Activated CD8-positive, alpha-beta T cell treated with anti-CD3 and anti-CD28 coated beads for 36 hours (primary cell): Measurements from ENCODE around the gene PCDHB5. TPM values are rescaled to one million over a fixed set of nuclear protein-coding genes. Genes with fewer than 3 reads are reported as not detected.
"Not testable (repeated sequence)": the region's sequence is repeated elsewhere in the genome, so short reads cannot be mapped to it uniquely, and the experiment has no call there.

ENCODE experiments used
- ATAC-seq: fragments of 200-7000 bp; cut with Tn5 transposase; one replicate; pipeline ENCODE4 v1.10.0; 2021; ENCODE audit warnings: mild to moderate bottlenecking, moderate library complexity
- CTCF ChIA-PET: fragments of 350-600 bp; sonication (Branson Sonifier 250); formaldehyde crosslinking; loops from one replicate; lab custom pipeline; 2021; ENCODE audit warnings: antibody characterized with exemption; lab: Charles Lee
- POLR2A ChIA-PET: fragments of 350-600 bp; sonication (Branson Sonifier 250); formaldehyde crosslinking; loops from one replicate; lab custom pipeline; 2021; ENCODE audit warnings: antibody characterized with exemption; lab: Charles Lee
- DNase-seq: peaks from one replicate; pipeline ENCODE4 v3.0.0-alpha.2; 2020
- H3K27ac Mint-ChIP-seq: one replicate; pipeline ENCODE4 v1.8.0; 2021; ENCODE audit warnings: mild to moderate bottlenecking, mixed read lengths
- H3K27me3 Mint-ChIP-seq: one replicate; pipeline ENCODE4 v1.8.0; 2021; ENCODE audit warnings: mixed read lengths
- H3K36me3 Mint-ChIP-seq: one replicate; pipeline ENCODE4 v1.8.0; 2021; ENCODE audit warnings: low read depth, mixed read lengths
- H3K4me1 Mint-ChIP-seq: one replicate; pipeline ENCODE4 v1.8.0; 2021; ENCODE audit warnings: low read depth, mixed read lengths
- H3K4me3 Mint-ChIP-seq: one replicate; pipeline ENCODE4 v1.8.0; 2021; ENCODE audit warnings: mild to moderate bottlenecking, moderate library complexity, mixed read lengths
- H3K9me3 Mint-ChIP-seq: one replicate; pipeline ENCODE4 v1.8.0; 2021; ENCODE audit warnings: mixed read lengths
- intact Hi-C: fragments of 100-400 bp; cut with micrococcal nuclease; formaldehyde crosslinking; loops from one replicate; pipeline ENCODE4 v1.10.0; 2022
- total RNA-seq, 2 experiments: library from RNA; stranded (reverse); gene quantifications; one replicate each; pipeline ENCODE4 v1.2.3, GENCODE V29; 2021
- TF ChIP-seq, protein P1 (sequence below): fragments of 200-600 bp; IDR thresholded peaks from one replicate; pipeline ENCODE4 v1.8.0; 2022; ENCODE audit warnings: antibody characterized with exemption, mild to moderate bottlenecking

Gene PCDHB5
- total RNA-seq, 2 experiments from 2014 or later = not detected

GRCh38 chr5:141155540-141156374 is 20.8 kb downstream of the PCDHB5 start:
- intact Hi-C loops = no loop called here
- Mint-ChIP-seq H3K36me3 (peaks cover 16% of the 10 kb centered on the region), H3K9me3 (peaks cover 30% of the 10 kb centered on the region), H3K4me3 (no peak overlapping the region), H3K27me3 (peaks cover 36% of the 10 kb centered on the region), H3K27ac (no peak overlapping the region), H3K4me1 (no peaks in the 10 kb centered on the region)
- ATAC-seq (no peak), DNase-seq (no peak)
- ChIA-PET CTCF (interaction anchor here (0.9 to 1.5 kb wide), 9 partner anchors 10 to 300 kb away, joined by 3 to 4 read pairs (median 3); partner anchors contain the start of genes PCDHA10, PCDHB5 and PCDHB7), POLR2A (no interaction called here)
- TF ChIP-seq, protein P1, sequence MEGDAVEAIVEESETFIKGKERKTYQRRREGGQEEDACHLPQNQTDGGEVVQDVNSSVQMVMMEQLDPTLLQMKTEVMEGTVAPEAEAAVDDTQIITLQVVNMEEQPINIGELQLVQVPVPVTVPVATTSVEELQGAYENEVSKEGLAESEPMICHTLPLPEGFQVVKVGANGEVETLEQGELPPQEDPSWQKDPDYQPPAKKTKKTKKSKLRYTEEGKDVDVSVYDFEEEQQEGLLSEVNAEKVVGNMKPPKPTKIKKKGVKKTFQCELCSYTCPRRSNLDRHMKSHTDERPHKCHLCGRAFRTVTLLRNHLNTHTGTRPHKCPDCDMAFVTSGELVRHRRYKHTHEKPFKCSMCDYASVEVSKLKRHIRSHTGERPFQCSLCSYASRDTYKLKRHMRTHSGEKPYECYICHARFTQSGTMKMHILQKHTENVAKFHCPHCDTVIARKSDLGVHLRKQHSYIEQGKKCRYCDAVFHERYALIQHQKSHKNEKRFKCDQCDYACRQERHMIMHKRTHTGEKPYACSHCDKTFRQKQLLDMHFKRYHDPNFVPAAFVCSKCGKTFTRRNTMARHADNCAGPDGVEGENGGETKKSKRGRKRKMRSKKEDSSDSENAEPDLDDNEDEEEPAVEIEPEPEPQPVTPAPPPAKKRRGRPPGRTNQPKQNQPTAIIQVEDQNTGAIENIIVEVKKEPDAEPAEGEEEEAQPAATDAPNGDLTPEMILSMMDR = no peak

DNA sequence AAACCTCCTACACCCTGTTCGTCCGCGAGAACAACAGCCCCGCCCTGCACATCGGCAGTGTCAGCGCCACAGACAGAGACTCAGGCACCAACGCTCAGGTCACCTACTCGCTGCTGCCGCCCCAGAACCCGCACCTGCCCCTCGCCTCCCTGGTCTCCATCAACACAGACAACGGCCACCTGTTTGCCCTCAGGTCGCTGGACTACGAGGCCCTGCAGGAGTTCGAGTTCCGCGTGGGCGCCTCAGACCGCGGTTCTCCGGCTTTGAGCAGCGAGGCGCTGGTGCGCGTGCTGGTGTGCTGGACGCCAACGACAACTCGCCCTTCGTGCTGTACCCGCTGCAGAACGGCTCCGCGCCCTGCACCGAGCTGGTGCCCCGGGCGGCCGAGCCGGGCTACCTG is 22.4 kb downstream of the PCDHB5 start:
- H3K9me3 Mint-ChIP-seq = peaks cover 21% of the 10 kb centered on the region
- H3K4me1 Mint-ChIP-seq, H3K4me3 Mint-ChIP-seq, DNase-seq, POLR2A ChIA-PET, H3K36me3 Mint-ChIP-seq, CTCF ChIA-PET, intact Hi-C loops, ATAC-seq, H3K27ac Mint-ChIP-seq: not testable (repeated sequence)
- peaks cover 26% of the 10 kb centered on the region for H3K27me3 Mint-ChIP-seq

DNA sequence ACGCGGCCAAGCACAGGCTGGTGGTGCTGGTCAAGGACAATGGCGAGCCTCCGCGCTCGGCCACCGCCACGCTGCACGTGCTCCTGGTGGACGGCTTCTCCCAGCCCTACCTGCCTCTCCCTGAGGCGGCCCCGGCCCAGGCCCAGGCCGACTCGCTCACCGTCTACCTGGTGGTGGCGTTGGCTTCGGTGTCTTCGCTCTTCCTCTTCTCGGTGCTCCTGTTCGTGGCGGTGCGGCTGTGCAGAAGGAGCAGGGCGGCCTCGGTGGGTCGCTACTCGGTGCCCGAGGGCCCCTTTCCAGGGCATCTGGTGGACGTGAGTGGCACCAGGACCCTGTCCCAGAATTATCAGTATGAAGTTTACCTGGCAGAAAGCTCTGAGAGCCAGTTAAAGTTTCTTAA is 22.9 kb downstream of the PCDHB5 start:
- intact Hi-C loops, ATAC-seq, H3K4me3 Mint-ChIP-seq, DNase-seq, H3K36me3 Mint-ChIP-seq, POLR2A ChIA-PET, H3K27ac Mint-ChIP-seq, H3K4me1 Mint-ChIP-seq: not testable (repeated sequence)
- H3K9me3 Mint-ChIP-seq = peaks cover 20% of the 10 kb centered on the region
- CTCF ChIA-PET = interaction anchor here (1.7 kb wide), 1 partner anchor 8 kb away, joined by 5 read pairs; the partner anchor contains the start of gene PCDHB6
- H3K27me3 Mint-ChIP-seq = peaks cover 25% of the 10 kb centered on the region

GRCh38 chr5:141172381-141173204 is 37.6 kb downstream of the PCDHB5 start, which contains the start of gene PCDHB7:
TSS of gene PCDHB7 (plus strand) at chr5:141172644. CDS start at chr5:141172836, 192 bp downstream.
- intact Hi-C loops = no loop called here
- H3K27ac Mint-ChIP-seq = no peak within 1 kb of the TSS
- DNase-seq = peak; percentile 26
- ATAC-seq = no peak
- peaks cover 19% of the 10 kb centered on the region for H3K9me3 Mint-ChIP-seq
- POLR2A ChIA-PET = no interaction called here
- peaks cover 4% of the 10 kb centered on the region for H3K4me1 Mint-ChIP-seq
- CTCF ChIA-PET = interaction anchor here (0.6 to 0.9 kb wide), 4 partner anchors 18 to 192 kb away, joined by 3 read pairs; partner anchors contain the start of gene PCDHGA5
- peaks cover 5% of the 10 kb centered on the region for H3K36me3 Mint-ChIP-seq
- H3K4me3 Mint-ChIP-seq = no peak within 1 kb of the TSS
- H3K27me3 Mint-ChIP-seq = peaks cover 35% of the 10 kb centered on the region
- TF ChIP-seq, protein P1 = peak; percentile 73

DNA sequence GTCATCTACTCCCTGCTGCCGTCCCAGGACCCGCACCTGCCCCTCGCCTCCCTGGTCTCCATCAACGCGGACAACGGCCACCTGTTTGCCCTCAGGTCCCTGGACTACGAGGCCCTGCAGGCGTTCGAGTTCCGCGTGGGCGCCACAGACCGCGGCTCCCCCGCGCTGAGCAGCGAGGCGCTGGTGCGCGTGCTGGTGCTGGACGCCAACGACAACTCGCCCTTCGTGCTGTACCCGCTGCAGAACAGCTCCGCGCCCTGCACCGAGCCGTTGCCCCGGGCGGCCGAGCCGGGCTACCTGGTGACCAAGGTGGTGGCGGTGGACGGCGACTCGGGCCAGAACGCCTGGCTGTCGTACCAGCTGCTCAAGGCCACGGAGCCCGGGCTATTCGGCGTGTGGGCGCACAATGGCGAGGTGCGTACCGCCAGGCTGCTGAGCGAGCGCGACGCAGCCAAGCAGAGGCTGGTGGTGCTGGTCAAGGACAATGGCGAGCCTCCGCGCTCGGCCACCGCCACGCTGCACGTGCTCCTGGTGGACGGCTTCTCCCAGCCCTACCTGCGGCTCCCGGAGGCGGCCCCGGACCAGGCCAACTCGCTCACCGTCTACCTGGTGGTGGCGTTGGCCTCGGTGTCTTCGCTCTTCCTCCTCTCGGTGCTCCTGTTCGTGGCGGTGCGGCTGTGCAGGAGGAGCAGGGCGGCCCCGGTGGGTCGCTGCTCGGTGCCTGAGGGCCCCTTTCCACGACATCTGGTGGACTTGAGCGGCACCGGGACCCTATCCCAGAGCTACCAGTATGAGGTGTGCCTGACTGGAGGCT is 39.5 kb downstream of the PCDHB5 start:
- DNase-seq, POLR2A ChIA-PET, intact Hi-C loops, H3K27ac Mint-ChIP-seq, H3K36me3 Mint-ChIP-seq, H3K4me3 Mint-ChIP-seq, ATAC-seq, H3K4me1 Mint-ChIP-seq, CTCF ChIA-PET: not testable (repeated sequence)
- peaks cover 23% of the 10 kb centered on the region for H3K27me3 Mint-ChIP-seq
- H3K9me3 Mint-ChIP-seq = peaks cover 19% of the 10 kb centered on the region

DNA sequence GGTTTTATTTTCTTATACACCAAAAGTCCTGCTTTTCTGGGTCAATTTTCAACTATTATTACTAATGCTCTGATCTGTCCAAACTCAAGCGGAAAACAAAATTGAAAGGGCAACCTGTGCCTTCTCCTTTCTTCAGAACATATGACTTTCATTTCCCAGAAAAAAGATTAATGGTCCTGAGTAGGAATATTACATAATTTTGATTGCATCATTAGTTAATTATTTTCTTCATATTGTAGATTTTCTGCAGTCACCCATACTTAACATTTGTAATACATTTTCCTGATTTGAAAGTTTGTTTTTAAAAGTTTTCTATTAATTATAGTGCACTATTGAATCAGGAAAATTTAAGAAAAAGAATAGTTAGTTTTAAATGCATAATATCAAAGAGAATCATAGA is 40.9 kb downstream of the PCDHB5 start:
- DNase-seq (no peak), ATAC-seq (no peak)
- no peak overlapping the region for H3K4me3 Mint-ChIP-seq
- ChIA-PET POLR2A (no interaction called here), CTCF (no interaction called here)
- peaks cover 7% of the 10 kb centered on the region for H3K36me3 Mint-ChIP-seq
- TF ChIP-seq, protein P1 = no peak
- intact Hi-C loops = no loop called here
- H3K27me3 Mint-ChIP-seq = peaks cover 20% of the 10 kb centered on the region
- peaks cover 4% of the 10 kb centered on the region for H3K4me1 Mint-ChIP-seq
- H3K27ac Mint-ChIP-seq = no peak overlapping the region
- H3K9me3 Mint-ChIP-seq = peaks cover 19% of the 10 kb centered on the region

- Mint-ChIP-seq H3K9me3 (peaks cover 19% of the 10 kb centered on the region), H3K27me3 (peaks cover 28% of the 10 kb centered on the region)
- H3K36me3 Mint-ChIP-seq, H3K27ac Mint-ChIP-seq, H3K4me1 Mint-ChIP-seq, H3K4me3 Mint-ChIP-seq, ATAC-seq, intact Hi-C loops, POLR2A ChIA-PET, DNase-seq: not testable (repeated sequence)
- CTCF ChIA-PET = interaction anchor here (1.8 kb wide), 1 partner anchor 10 kb away, joined by 11 read pairs; the partner anchor contains the start of gene PCDHB9
Measured at GRCh38 chr5:141177577-141178191, 42.7 kb downstream of the PCDHB5 start, which contains the start of gene PCDHB8. TSS of gene PCDHB8 (plus strand) at chr5:141177790. CDS start at chr5:141178035, 245 bp downstream.
